HG02870 (cell line): ENCODE data around the gene GJE1.

Source experiments
- ATAC-seq: cut with Tn5 transposase; IDR thresholded peaks from one replicate; pipeline ENCODE4 v1.9.1; 2021; ENCODE audit warnings: mild to moderate bottlenecking, moderate library complexity; ENCODE audit not compliant: unreplicated experiment

GJE1 gene

DNA sequence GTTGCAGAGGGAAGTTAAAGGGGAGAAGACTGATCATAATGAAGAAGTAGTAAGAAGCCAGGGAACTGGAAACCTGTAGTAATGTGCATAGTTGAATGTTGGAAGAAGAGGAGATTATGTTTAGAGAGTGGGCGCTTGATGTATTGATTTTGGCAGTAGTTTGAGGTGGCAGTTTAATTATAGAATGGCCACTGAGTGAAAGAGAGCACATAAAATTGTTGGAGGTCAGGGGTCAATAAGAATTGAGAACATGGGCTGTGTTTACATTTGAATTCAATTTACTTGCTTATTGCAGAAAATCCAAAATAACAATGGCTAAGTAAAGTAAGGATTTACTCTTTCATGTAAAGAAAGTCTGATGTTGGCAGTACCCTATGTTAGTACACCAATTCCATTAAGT is 30.1 kb downstream of the GJE1 start:
- no peak for ATAC-seq

DNA sequence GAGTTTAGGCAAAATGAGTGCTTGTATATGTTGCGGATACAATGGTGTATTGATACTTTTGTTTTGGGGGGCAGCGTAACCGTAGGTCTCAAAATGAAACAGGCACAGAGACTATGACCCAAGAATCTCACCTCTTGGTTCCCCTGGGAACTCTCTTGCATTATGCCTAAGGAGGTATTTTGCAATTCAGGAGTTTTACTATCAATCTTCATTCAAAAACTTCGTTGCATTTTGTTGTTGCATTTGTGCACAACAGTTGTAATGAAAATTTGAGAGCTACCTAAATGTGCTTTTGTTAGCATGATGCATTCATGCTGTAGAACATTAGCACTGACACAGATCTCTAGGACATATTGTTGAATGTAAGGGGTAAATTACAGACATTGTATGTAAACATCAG is 32.5 kb downstream of the GJE1 start:
- ATAC-seq: no peak

DNA sequence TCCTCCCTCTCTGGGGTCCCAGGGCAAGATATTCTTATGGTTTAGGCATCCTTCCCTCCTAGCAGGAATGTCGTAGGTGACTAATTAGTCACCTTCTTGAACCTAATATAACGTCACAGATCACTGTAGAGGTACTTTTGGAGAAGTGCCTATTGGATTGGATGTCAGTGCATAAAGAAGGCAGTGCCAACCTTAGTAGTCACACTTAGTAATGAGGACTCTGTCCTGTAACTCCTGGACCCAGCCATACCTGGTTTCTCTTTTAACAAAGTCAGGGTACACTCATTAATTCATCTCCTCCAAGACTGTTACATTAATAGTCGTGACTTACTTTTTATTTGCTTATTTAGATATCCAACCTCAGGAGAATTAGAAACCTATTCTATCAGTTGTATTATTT is 34.3 kb downstream of the GJE1 start:
- no peak for ATAC-seq

DNA sequence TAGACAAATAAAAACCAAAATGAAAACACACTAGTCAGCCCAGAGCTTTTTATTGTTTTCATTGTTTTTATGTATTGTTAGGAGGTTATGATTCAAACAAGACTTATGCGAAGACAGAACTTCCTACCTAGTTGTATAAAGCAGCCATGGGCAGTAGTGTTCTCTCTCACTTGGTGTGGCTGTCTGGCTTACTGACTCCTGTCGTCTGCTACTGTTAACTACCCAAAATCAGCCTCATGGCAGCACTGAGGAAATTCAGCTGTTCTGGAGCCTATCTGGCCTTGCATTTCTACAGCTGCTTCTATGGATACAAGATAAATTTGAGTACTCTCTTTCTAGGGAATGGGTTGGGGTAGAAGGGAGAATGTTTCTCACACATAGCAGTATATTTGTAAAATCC is 34.8 kb downstream of the GJE1 start:
- no peak for ATAC-seq

DNA sequence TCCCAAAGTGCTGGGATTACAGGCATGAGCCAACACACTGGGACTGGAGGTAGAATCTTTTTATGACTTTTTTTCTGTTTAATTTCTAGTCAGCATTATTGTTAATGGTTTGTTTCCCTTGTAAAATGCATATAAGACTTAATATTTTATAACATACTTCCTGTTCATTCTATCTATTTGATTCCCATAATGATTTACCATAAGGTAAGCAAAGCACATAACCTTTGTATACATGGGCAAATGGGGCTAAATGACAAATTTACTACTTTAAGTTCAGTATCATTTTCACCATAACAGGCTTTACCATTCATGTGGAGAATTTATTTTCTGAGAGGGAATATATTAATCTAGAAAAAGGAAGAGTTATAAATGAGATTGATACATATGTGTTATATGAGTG is 38.6 kb downstream of the GJE1 start:
- no peak for ATAC-seq

DNA sequence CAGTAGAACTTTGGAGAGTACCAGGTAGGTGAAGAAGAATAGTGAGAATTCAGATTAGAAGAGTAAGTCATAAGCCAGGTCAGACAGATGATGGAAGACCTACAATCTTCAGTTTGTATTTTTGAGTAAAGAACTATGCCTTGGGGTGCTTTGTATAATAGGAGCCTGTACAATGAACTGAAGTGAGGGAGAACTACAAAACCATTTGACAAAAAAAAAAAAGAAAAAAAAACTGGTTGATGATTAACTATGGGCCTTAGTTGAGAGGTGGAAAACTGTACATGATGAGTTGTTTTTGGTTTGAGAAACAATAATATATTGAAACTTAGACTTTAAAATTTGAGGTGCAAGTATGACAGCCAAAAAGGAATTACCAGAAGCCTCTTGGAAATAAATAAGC is 40.0 kb downstream of the GJE1 start:
- no peak for ATAC-seq

DNA sequence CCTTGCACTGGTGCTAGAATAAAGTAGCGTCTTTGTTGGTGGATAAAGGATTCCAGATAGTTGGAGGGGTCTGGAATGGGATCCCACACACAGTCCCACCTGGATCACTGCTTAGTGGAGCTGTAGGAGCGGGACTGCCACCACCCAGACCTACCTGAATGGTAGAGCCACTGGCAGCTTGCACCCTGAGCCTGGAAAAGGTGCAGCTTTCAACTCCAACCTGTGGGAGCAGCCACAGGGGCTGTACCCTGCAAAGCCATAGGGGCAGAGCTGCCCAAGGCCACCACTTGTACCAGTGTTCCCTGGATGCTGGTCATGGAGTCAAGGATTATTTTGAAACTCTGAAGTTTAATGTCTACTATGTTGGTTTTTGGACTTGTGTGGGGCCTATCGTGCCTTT is 41.3 kb downstream of the GJE1 start:
- no peak for ATAC-seq

DNA sequence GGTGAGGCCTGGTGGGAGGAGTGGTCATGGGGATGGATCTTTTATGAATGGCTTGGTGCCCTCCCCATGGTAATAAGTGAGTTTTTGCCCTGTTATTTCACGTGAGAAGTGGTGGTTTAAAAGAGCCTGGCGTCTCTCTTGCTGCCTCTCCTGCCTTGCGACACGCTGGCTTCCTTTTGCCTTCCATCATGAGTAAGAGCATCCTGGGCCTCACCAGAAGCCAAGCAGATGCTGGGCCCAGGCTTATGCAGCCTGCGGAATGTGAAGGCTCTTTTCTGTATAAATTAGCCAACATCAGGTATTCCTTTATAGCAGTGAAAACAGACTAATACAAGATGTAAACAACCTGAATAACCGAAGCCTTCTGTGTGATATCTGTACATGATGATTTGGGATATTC is 42.0 kb downstream of the GJE1 start:
- no peak for ATAC-seq

DNA sequence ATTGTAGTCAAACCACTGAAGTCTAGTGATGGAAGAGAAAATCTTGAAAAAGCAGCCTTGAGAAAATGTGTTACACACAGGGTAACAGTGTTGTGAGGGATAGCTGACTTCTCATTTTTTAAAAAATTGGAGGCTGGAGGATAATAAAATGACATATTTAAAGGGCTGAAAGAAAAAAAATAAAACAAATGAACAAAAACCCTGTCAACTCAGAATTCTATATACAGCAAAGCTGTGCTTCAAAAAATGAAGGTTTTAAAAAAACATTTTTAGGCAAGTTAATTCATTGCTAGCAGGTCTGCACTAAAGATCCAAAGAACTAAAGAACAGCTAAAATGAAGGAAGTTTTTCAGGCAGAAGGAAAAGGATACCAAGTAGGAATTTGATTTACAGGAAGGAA is 45.4 kb downstream of the GJE1 start:
- ATAC-seq: no peak

DNA sequence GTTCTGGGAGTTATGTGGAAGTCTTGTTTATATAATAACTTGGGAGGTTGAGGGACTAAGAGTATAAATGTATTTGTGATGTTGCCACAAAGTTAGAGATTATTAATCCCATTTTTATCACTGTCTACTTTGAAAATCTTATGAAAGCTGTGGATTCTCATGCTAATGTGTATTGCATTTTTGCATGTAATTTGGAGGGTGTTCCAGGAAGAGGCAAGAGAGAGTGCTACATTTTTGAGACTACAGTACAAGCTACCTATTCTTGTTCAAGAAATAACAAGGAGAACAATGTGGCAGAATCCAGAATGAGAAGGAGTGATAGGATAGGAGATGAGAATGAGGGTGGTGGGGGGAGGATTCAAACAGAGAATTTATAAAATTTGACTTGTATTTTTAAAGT is 49.3 kb downstream of the GJE1 start:
- no peak for ATAC-seq

DNA sequence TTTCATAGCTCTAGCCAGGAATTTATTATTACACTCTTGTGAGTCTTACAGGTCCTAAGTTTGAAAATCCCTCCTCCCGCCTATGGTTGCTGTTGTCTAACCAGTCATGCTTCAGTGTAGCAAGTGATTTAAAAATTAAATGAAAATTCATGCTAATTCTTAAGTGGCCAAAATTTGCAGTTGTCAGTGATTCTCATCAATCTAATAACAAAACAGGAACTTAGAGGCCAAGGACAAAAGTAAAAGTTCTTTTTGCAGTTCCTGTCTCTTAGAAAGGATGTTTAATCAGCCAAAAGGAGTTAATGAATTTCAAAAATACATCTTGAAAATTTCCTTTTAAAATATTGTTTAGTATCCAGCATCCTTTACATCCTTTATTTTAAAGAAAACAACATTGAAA is 50.6 kb downstream of the GJE1 start:
- no peak for ATAC-seq

DNA sequence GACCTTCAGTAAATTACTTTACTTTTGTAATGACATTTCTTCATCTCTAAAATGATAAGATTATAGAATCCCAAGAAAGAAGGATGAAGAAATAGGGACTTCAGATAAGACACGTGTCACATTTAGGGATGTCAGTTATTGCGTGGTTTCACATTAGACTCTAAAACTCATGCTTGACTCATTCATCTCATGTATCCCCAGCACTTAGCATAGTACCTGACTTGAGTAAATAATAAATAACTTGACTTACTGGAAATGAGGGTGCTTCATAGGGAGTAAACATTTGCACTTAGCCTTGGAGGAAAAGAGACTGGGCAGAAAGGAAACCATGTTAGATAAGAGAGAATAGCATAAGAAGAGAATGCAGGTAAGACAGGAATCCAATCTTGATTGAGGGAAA is 51.6 kb downstream of the GJE1 start:
- ATAC-seq: no peak
